ENCODE measurements around the gene ANKRD34C. TPM values are rescaled to one million over a fixed set of nuclear protein-coding genes. Genes with fewer than 3 reads are reported as not detected.

Gene ANKRD34C
- total RNA-seq (2014; rRNA removed; shearing (Covaris generic)) (not detected in 2 replicates), polyA plus RNA-seq (2016; fragmentation: Nextera tagmentation; extraction: Ambion mirVana) (not detected in 2 replicates)
- long read RNA-seq = 0 reads

GRCh38 chr15:79282371-79283251 lies at the start of gene ANKRD34C:
ANKRD34C (plus strand) TSS chr15:79282722; CDS start chr15:79293285, 10,563 bp downstream.
- Mint-ChIP-seq H3K27ac (no peak within 1 kb of the TSS), H3K4me1 (peaks cover 5% of the 10 kb centered on the region), H3K27me3 (ENCODE audit: insufficient read depth, low read depth, poor library complexity) (peaks cover 39% of the 10 kb centered on the region), H3K4me3 (peak within 1 kb of the TSS; percentile 72), H3K9me3 (no peaks in the 10 kb centered on the region), H3K36me3 (ENCODE audit: low read depth) (no peaks in the 10 kb centered on the region)
- H3K79me2 ChIP-seq (replicated peaks; ENCODE audit: insufficient read depth) = no peaks in the 10 kb centered on the region
- H3K4me1 ChIP-seq (ENCODE audit: insufficient read depth) = peaks cover 7% of the 10 kb centered on the region; the same call in 1 of the 2 replicates
- H4K20me1 ChIP-seq (replicated peaks; ENCODE audit: insufficient read depth) = 0 out of 2 replicates have a peak, but pooled peaks cover 7% of the 10 kb centered on the region
- TF ChIP-seq STAT1 (IDR thresholded peaks at IDR 0.05; ENCODE audit: unreplicated experiment) (no peak), ZNF331 (CRISPR knock-in tag; IDR thresholded peaks at IDR 0.05; ENCODE audit: low read depth) (no peak), ETS1 (IDR thresholded peaks at IDR 0.05) (no peak), EZH2 (IDR thresholded peaks at IDR 0.05; ENCODE audit: low read depth, unreplicated experiment) (peak; percentile 37), POLR2AphosphoS5 (IDR thresholded peaks at IDR 0.05; ENCODE audit: low read depth) (no peak), JUNB (IDR thresholded peaks at IDR 0.05; ENCODE audit: unreplicated experiment) (no peak), REST (IDR thresholded peaks at IDR 0.05; ENCODE audit: unreplicated experiment) (peak; percentile 40), ZNF462 (CRISPR knock-in tag; IDR thresholded peaks at IDR 0.05) (no peak)
- ATAC-seq (peak; percentile 85), DNase-seq (ENCODE audit: low spot score) (peak; percentile 63)
- H2AFZ ChIP-seq = peak within 1 kb of the TSS; percentile 97
- H3K4me3 ChIP-seq = peak within 1 kb of the TSS; percentile 63
- no peaks in the 10 kb centered on the region for H3K9me2 ChIP-seq (ENCODE audit: insufficient read depth)
- peak within 1 kb of the TSS; percentile 86 for H3K4me2 ChIP-seq
- no peak within 1 kb of the TSS for H3K27ac ChIP-seq (ENCODE audit: low read depth)
- peaks cover 69% of the 10 kb centered on the region for H3K27me3 ChIP-seq (ENCODE audit: insufficient read depth)
- H3F3A ChIP-seq (replicated peaks; ENCODE audit: low read depth) = no peaks in the 10 kb centered on the region
- no peaks in the 10 kb centered on the region for H3K36me3 ChIP-seq (ENCODE audit: insufficient read depth)

Data from GM23338 (cell line).